KMS-11 (cell line): Measurements from ENCODE around the gene ALDH3B1.

Experiments used
- H2AFZ ChIP-seq: fragments of 200-600 bp; sonication (generic); 2 replicates; pipeline ENCODE4 v1.6.1; 2016; ENCODE audit warnings: antibody characterized with exemption, mixed run types, low read depth
- H3K27ac ChIP-seq: fragments of 200-600 bp; sonication (generic); 2 replicates; pipeline ENCODE4 v1.6.1; 2016; ENCODE audit warnings: mild to moderate bottlenecking, mixed run types
- H3K27me3 ChIP-seq: fragments of 200-600 bp; sonication (generic); 2 replicates; pipeline ENCODE4 v1.6.1; 2017; ENCODE audit warnings: mild to moderate bottlenecking, low read depth, mixed run types, moderate library complexity; ENCODE audit not compliant: insufficient read depth
- H3K36me3 ChIP-seq: fragments of 200-600 bp; sonication (generic); 2 replicates; pipeline ENCODE4 v1.6.1; 2017; ENCODE audit warnings: mild to moderate bottlenecking, mixed run types; ENCODE audit not compliant: insufficient read depth
- H3K4me1 ChIP-seq: fragments of 200-600 bp; sonication (generic); 2 replicates; pipeline ENCODE4 v1.6.1; 2016; ENCODE audit warnings: mild to moderate bottlenecking, low read depth, mixed run types; ENCODE audit not compliant: poor library complexity, severe bottlenecking
- H3K4me2 ChIP-seq: fragments of 200-600 bp; sonication (generic); 2 replicates; pipeline ENCODE4 v1.7.0; 2016; ENCODE audit warnings: mild to moderate bottlenecking, mixed run types
- H3K4me3 ChIP-seq: fragments of 200-600 bp; sonication (generic); IDR thresholded peaks from 2 replicates; pipeline ENCODE4 v1.6.1; 2017; ENCODE audit warnings: low read depth, low read length, mixed read lengths; ENCODE audit not compliant: insufficient read depth
- H3K79me2 ChIP-seq: fragments of 200-600 bp; sonication (generic); 2 replicates; pipeline ENCODE4 v1.6.1; 2016; ENCODE audit warnings: low read depth, mixed run types; ENCODE audit not compliant: insufficient read depth
- H3K9ac ChIP-seq: fragments of 200-600 bp; sonication (generic); 2 replicates; pipeline ENCODE4 v1.6.1; 2016; ENCODE audit warnings: mild to moderate bottlenecking, mixed run types
- H4K20me1 ChIP-seq: fragments of 200-600 bp; sonication (generic); 2 replicates; pipeline ENCODE4 v1.6.1; 2016; ENCODE audit warnings: mild to moderate bottlenecking, mixed run types; ENCODE audit not compliant: insufficient read depth
- TF ChIP-seq, protein P1 (sequence below): fragments of 200-600 bp; sonication (generic); conservative IDR thresholded peaks from 2 replicates; pipeline ENCODE4 v1.6.1; 2017; ENCODE audit warnings: low read depth, mild to moderate bottlenecking, antibody characterized with exemption, low read length, moderate library complexity, mixed read lengths

Gene ALDH3B1

DNA sequence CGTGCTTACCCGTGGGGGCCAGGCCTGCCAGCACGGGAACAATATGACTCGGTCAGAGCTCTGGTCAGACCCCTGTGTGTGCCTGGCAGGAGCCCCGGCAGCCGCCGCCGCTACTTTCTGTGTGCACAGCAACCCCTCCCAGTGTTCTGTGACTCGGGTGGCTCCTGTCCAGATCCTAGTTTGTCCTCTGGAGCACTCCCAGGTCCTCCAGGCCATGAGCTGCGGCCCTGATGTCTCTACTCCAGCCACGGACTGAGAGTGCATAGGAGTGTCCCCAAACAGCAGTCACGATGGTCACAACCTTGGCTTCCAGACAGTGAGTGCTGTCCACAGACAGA lies 23.6 kb downstream of the ALDH3B1 start:
- peaks cover 14% of the 10 kb centered on the region; the same call in 1 of the 2 replicates for H3K79me2 ChIP-seq
- TF ChIP-seq, protein P1, sequence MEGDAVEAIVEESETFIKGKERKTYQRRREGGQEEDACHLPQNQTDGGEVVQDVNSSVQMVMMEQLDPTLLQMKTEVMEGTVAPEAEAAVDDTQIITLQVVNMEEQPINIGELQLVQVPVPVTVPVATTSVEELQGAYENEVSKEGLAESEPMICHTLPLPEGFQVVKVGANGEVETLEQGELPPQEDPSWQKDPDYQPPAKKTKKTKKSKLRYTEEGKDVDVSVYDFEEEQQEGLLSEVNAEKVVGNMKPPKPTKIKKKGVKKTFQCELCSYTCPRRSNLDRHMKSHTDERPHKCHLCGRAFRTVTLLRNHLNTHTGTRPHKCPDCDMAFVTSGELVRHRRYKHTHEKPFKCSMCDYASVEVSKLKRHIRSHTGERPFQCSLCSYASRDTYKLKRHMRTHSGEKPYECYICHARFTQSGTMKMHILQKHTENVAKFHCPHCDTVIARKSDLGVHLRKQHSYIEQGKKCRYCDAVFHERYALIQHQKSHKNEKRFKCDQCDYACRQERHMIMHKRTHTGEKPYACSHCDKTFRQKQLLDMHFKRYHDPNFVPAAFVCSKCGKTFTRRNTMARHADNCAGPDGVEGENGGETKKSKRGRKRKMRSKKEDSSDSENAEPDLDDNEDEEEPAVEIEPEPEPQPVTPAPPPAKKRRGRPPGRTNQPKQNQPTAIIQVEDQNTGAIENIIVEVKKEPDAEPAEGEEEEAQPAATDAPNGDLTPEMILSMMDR, result no peak

DNA sequence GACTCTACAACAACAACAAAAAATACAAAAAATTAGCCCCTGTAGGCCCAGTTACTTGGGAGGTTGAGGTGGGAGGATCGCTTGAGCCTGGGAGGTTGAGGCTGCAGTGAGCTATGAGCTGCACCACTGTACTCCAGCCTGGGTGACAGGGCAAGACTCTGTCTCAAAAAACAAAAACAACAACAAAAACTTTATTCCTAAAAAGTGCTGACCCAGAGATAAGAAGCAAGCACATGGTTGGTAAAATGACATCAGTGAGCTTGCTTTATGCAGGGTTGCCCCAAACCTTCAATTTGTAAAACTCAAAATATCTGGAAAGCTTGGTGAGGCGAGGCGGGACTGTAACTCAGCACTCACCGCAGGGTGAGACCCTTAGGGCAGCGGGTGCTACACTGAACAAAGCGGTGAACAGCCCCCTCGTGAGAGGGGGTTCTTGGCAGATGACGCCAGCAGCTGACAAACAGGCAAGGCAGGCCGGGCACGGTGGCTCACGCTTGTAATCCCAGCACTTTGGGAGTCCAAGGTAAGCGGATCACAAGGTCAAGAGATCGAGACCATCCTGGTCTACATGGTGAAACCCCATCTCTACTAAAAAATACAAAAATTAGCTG lies 25.2 kb downstream of the ALDH3B1 start:
- no peak overlapping the region for H3K27ac ChIP-seq
- no peak overlapping the region for H2AFZ ChIP-seq
- no peak overlapping the region for H3K9ac ChIP-seq
- H3K4me3 ChIP-seq, result no peak overlapping the region
- H3K4me1 ChIP-seq, result peaks cover 31% of the 10 kb centered on the region
- H3K27me3 ChIP-seq, result no peaks in the 10 kb centered on the region
- no peaks in the 10 kb centered on the region for H3K36me3 ChIP-seq
- no peak overlapping the region for H3K4me2 ChIP-seq
- TF ChIP-seq, protein P1, result no peak
- H4K20me1 ChIP-seq, result no peaks in the 10 kb centered on the region
- peaks cover 26% of the 10 kb centered on the region; the same call in 1 of the 2 replicates for H3K79me2 ChIP-seq

More for the DNA sequence above, 23.6 kb downstream of the ALDH3B1 start:
- H3K9ac ChIP-seq, result no peak overlapping the region
- no peak overlapping the region for H3K4me2 ChIP-seq
- H4K20me1 ChIP-seq, result no peaks in the 10 kb centered on the region
- no peak overlapping the region for H2AFZ ChIP-seq
- peaks cover 24% of the 10 kb centered on the region for H3K4me1 ChIP-seq
- no peak overlapping the region for H3K27ac ChIP-seq
- no peak overlapping the region for H3K4me3 ChIP-seq
- H3K36me3 ChIP-seq, result no peaks in the 10 kb centered on the region
- H3K27me3 ChIP-seq, result no peaks in the 10 kb centered on the region

DNA sequence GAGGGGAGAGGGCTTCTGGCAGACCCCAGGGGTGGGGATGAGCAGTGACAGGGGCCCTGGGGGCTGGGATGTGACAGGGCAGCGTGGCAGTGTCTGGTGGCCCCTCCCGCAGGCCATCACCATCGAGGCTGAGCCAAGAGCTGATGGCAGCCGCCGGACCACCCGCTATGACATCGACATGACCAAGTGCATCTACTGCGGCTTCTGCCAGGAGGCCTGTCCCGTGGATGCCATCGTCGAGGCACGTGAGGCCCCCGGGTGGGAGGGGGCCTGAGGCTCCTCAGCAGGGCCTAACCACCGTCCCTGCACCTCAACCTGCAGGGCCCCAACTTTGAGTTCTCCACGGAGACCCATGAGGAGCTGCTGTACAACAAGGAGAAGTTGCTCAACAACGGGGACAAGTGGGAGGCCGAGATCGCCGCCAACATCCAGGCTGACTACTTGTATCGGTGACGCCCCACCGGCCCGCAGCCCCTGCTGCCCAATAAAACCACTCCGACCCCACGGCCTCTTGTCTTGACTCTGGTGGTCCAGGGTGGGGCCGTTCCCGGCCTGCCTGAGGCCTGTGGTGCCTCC lies 26.1 kb downstream of the ALDH3B1 start:
- Histone ChIP-seq H3K4me1 (peaks cover 37% of the 10 kb centered on the region), H2AFZ (no peak overlapping the region), H3K4me2 (no peak overlapping the region), H3K36me3 (no peaks in the 10 kb centered on the region), H3K79me2 (peaks cover 21% of the 10 kb centered on the region; the same call in 1 of the 2 replicates), H3K4me3 (no peak overlapping the region), H3K9ac (no peak overlapping the region), H3K27ac (no peak overlapping the region), H3K27me3 (no peaks in the 10 kb centered on the region), H4K20me1 (no peaks in the 10 kb centered on the region)
- TF ChIP-seq, protein P1, result no peak

DNA sequence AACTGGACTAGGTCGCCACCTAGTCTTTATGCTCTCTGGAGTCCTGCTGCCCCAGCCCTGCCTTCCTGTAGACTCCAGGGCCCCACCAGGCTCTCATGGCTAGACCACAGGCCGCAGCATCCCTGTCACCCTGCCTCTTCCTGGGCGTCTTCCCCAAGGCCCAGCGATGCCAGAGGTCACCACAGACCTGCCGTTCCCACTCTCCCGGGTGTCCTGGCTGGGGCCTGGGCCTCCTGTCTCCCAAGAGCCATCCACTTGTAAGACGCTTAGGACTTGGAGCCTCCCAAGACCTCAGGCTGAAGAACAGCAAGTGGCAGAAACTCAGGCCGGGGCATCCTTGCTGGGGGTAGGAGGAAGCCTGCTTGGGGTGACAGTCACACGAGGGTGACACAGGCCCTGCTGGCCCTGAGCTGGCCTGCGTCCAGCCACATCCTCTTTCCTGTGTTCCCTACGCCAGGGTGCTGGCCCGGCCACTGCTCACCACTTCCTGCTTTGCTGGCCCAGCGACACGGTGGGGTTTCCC lies 26.7 kb downstream of the ALDH3B1 start:
- H3K9ac ChIP-seq, result no peak overlapping the region
- H2AFZ ChIP-seq, result no peak overlapping the region
- H3K36me3 ChIP-seq, result no peaks in the 10 kb centered on the region
- H3K4me2 ChIP-seq, result no peak overlapping the region
- H3K79me2 ChIP-seq, result peaks cover 15% of the 10 kb centered on the region; the same call in 1 of the 2 replicates
- peaks cover 38% of the 10 kb centered on the region for H3K4me1 ChIP-seq
- TF ChIP-seq, protein P1, result no peak
- no peak overlapping the region for H3K4me3 ChIP-seq
- no peaks in the 10 kb centered on the region for H4K20me1 ChIP-seq
- no peak overlapping the region for H3K27ac ChIP-seq
- H3K27me3 ChIP-seq, result no peaks in the 10 kb centered on the region
